HL-60 (cell line): Measurements from ENCODE around the gene SMIM28.

ENCODE experiments used
- DNase-seq, 2 experiments: peaks; one replicate each; pipeline ENCODE4 v3.0.0-alpha.2; 2010 to 2020; ENCODE audit warnings: low read depth in 1 of 2, low spot score in 1 of 2
- H3K27ac ChIP-seq: fragments of 250-450 bp; sonication (Bioruptor Pico); replicated peaks from 2 replicates; pipeline ENCODE4 v1.5.1; 2020; ENCODE audit warnings: mild to moderate bottlenecking, moderate library complexity
- H3K27me3 ChIP-seq: fragments of 250-450 bp; sonication (Bioruptor Pico); 2 replicates; pipeline ENCODE4 v1.5.1; 2021; ENCODE audit warnings: mild to moderate bottlenecking, moderate library complexity; ENCODE audit not compliant: insufficient read depth, poor library complexity, severe bottlenecking
- H3K4me3 ChIP-seq: replicated peaks from 2 replicates; pipeline ENCODE4 v1.5.1; 2011; ENCODE audit warnings: mild to moderate bottlenecking, control low read depth, low read length; ENCODE audit not compliant: insufficient read depth
- GABPA ChIP-seq: IDR thresholded peaks from 2 replicates; pipeline ENCODE4 v1.6.1; 2012; ENCODE audit warnings: low read depth
- POLR2AphosphoS5 ChIP-seq: IDR thresholded peaks from 2 replicates; pipeline ENCODE4 v1.6.1; 2012; ENCODE audit warnings: low read depth
- SPI1 ChIP-seq: IDR thresholded peaks from 2 replicates; pipeline ENCODE4 v1.6.1; 2012; ENCODE audit warnings: low read depth, mild to moderate bottlenecking, borderline replicate concordance
- TF ChIP-seq, protein P1 (sequence below): IDR thresholded peaks from one replicate; pipeline ENCODE4 v1.5.1; 2011; ENCODE audit warnings: low read length, control low read depth, inconsistent platforms; ENCODE audit not compliant: insufficient read depth
- TF ChIP-seq, protein P2 (sequence below): IDR thresholded peaks from 2 replicates; pipeline ENCODE4 v1.6.1; 2012; ENCODE audit warnings: low read depth; ENCODE audit not compliant: insufficient replicate concordance

The SMIM28 gene

DNA sequence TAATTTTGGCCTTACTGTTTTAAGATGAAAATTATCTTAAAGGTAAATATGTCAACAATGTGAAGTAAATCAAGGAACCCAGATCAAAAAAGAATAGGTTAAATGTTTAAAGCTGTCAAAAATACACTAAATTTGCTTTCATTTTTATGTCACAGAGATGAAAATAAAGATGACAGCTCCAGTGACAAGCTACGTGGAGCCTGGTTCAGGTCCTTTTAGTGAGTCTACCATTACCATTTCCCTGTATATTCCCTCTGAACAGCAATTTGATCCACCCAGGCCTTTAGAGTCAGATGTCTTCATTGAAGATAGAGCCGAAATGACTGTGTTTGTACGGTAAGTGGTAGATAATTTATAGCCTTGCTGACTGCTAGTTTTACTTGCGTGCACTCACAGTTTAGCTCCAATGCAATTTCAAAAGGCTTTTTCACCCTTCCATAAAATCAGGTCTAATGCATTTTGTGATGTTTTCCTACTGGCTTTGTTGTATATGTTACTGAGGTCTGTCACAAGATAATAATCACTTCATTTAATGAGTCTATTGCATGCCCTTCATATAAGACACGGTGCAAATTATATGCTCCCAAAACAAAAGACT lies 28.2 kb downstream of the SMIM28 start:
- no peak for TF ChIP-seq GABPA
- TF ChIP-seq, protein P1, sequence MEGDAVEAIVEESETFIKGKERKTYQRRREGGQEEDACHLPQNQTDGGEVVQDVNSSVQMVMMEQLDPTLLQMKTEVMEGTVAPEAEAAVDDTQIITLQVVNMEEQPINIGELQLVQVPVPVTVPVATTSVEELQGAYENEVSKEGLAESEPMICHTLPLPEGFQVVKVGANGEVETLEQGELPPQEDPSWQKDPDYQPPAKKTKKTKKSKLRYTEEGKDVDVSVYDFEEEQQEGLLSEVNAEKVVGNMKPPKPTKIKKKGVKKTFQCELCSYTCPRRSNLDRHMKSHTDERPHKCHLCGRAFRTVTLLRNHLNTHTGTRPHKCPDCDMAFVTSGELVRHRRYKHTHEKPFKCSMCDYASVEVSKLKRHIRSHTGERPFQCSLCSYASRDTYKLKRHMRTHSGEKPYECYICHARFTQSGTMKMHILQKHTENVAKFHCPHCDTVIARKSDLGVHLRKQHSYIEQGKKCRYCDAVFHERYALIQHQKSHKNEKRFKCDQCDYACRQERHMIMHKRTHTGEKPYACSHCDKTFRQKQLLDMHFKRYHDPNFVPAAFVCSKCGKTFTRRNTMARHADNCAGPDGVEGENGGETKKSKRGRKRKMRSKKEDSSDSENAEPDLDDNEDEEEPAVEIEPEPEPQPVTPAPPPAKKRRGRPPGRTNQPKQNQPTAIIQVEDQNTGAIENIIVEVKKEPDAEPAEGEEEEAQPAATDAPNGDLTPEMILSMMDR: no peak
- no peak for TF ChIP-seq POLR2AphosphoS5
- no peak for TF ChIP-seq SPI1
- TF ChIP-seq, protein P2, sequence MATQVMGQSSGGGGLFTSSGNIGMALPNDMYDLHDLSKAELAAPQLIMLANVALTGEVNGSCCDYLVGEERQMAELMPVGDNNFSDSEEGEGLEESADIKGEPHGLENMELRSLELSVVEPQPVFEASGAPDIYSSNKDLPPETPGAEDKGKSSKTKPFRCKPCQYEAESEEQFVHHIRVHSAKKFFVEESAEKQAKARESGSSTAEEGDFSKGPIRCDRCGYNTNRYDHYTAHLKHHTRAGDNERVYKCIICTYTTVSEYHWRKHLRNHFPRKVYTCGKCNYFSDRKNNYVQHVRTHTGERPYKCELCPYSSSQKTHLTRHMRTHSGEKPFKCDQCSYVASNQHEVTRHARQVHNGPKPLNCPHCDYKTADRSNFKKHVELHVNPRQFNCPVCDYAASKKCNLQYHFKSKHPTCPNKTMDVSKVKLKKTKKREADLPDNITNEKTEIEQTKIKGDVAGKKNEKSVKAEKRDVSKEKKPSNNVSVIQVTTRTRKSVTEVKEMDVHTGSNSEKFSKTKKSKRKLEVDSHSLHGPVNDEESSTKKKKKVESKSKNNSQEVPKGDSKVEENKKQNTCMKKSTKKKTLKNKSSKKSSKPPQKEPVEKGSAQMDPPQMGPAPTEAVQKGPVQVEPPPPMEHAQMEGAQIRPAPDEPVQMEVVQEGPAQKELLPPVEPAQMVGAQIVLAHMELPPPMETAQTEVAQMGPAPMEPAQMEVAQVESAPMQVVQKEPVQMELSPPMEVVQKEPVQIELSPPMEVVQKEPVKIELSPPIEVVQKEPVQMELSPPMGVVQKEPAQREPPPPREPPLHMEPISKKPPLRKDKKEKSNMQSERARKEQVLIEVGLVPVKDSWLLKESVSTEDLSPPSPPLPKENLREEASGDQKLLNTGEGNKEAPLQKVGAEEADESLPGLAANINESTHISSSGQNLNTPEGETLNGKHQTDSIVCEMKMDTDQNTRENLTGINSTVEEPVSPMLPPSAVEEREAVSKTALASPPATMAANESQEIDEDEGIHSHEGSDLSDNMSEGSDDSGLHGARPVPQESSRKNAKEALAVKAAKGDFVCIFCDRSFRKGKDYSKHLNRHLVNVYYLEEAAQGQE: no peak
- Histone ChIP-seq H3K4me3 (no peak overlapping the region), H3K27me3 (no peaks in the 10 kb centered on the region), H3K27ac (no peak overlapping the region)
- DNase-seq: no peak

DNA sequence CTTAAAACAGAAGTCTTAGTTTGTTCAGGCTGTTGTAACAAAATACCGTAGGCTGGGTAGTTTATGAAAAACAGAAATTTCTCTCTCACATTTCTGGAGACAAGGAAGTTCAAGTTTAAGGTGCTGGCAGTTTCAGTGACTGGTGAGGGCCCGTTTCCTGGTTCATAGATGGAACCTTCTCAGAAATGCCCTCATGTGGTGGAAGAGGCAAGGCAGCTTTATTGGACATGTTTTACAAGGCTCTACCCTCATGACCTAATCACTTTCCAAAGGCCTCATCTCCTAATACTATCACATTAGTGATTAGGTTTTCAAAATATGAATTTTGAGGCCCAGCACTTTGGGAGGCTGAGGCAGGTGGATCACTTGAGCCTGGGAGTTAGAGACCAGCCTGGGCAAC lies 28.7 kb downstream of the SMIM28 start:
- Histone ChIP-seq H3K27ac (no peak overlapping the region), H3K27me3 (no peaks in the 10 kb centered on the region), H3K4me3 (no peak overlapping the region)
- DNase-seq: peak in 1 of 2 experiments; percentile 30
- TF ChIP-seq GABPA (no peak), SPI1 (no peak), POLR2AphosphoS5 (no peak)
- TF ChIP-seq, protein P2: no peak
- TF ChIP-seq, protein P1: no peak

DNA sequence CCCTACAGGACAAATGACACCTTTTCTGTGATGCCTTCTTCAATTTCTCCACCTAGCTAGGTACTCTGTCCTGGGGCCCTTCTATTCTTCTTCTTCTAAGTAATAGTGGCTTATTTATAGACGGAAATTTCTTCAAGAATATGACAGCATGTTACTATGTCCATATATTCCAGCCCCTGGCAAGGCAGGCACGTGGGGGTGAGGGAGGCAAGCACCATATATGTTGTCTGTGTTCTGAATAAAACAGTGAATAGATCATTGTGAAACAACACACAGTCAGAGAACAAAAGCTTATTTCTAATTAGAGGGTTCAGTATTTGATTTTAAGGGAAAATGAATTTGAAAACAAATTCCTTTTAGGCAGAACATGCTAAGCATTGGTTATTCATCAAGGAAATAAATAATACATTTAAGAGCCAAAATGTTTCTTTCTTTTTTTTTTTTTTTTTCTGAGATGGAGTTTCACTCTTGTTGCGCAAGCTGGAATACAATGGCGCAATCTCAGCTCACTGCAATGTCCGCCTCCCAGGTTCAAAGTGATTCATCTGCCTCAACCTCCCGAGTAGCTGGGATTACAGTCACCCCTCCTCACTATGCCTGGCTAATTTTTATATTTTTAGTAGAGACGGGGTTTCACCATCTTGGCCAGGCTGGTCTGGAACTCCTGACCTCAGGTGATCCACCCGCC lies 32.5 kb downstream of the SMIM28 start:
- no peak for TF ChIP-seq POLR2AphosphoS5
- TF ChIP-seq SPI1: no peak
- TF ChIP-seq, protein P2: no peak
- TF ChIP-seq GABPA: no peak
- TF ChIP-seq, protein P1: no peak
- peak; percentile 36 to 60 for DNase-seq
- H3K4me3 ChIP-seq: no peak overlapping the region
- no peak overlapping the region for H3K27ac ChIP-seq
- no peaks in the 10 kb centered on the region for H3K27me3 ChIP-seq
